MM.1S (cell line): ENCODE results near the gene TNF.

Experiments
- EZH2 ChIP-seq: fragments of 300-600 bp; sonication (generic); optimal IDR thresholded peaks from 2 replicates; pipeline ENCODE3; 2017; ENCODE audit warnings: low read depth, mild to moderate bottlenecking, antibody characterized with exemption, low read length, mixed read lengths
- EZH2phosphoT487 ChIP-seq: fragments of 300-600 bp; sonication (generic); IDR thresholded peaks from 2 replicates; pipeline ENCODE4 v1.6.1; 2018; ENCODE audit warnings: antibody characterized with exemption, low read length
- TF ChIP-seq, protein P1 (sequence below): fragments of 300-600 bp; sonication (generic); IDR thresholded peaks from 2 replicates; pipeline ENCODE4 v1.5.1; 2016; ENCODE audit warnings: antibody characterized with exemption, low read length, mixed read lengths

DNA sequence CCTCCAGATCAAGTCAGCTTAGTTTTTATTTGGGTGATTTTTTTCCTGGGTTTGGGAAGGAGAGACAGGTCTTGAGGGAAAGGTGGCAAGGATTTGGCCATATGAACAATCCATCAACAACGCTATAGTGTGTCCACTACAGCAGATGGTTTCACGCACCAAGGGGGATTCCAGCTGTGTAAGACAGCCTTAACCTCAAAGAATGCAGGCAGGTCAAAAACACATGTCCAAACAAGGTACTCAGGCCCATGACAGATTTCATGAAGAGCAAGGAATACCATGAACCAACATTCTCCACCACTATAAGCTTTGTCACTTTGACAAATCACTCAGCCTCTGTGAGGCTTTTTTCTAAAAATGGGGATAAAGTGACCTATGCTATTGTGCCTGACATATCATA, 41.6 kb downstream of the TNF start:
- TF ChIP-seq, protein P1, sequence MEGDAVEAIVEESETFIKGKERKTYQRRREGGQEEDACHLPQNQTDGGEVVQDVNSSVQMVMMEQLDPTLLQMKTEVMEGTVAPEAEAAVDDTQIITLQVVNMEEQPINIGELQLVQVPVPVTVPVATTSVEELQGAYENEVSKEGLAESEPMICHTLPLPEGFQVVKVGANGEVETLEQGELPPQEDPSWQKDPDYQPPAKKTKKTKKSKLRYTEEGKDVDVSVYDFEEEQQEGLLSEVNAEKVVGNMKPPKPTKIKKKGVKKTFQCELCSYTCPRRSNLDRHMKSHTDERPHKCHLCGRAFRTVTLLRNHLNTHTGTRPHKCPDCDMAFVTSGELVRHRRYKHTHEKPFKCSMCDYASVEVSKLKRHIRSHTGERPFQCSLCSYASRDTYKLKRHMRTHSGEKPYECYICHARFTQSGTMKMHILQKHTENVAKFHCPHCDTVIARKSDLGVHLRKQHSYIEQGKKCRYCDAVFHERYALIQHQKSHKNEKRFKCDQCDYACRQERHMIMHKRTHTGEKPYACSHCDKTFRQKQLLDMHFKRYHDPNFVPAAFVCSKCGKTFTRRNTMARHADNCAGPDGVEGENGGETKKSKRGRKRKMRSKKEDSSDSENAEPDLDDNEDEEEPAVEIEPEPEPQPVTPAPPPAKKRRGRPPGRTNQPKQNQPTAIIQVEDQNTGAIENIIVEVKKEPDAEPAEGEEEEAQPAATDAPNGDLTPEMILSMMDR, result no peak
- no peak for TF ChIP-seq EZH2
- TF ChIP-seq EZH2phosphoT487, result no peak
